Stimulated activated naive B cell treated with anti-CD40 and anti-IgM and Interleukin-4, amounts not matched to agents 10 μg/mL and 1 μg/mL and 100 μg/mL, for 72 hours (primary cell): ENCODE data around the gene TRIM46.

Experiments
- ATAC-seq, 2 donors: fragments of 150-1000 bp; cut with Tn5 transposase; replicated peaks; 2 replicates each; pipeline ENCODE4 v1.10.0; 2021; ENCODE audit warnings: moderate library complexity in 1 of 2
- DNase-seq: peaks from one replicate; pipeline ENCODE4 v3.0.0; 2021
- H3K27ac Mint-ChIP-seq: one replicate; pipeline ENCODE4 v1.8.0; 2022; ENCODE audit warnings: mild to moderate bottlenecking, mixed read lengths
- H3K27me3 Mint-ChIP-seq, 2 donors: one replicate each; pipeline ENCODE4 v1.8.0; 2022; ENCODE audit warnings: mixed read lengths in 2 of 2
- H3K36me3 Mint-ChIP-seq, 2 donors: one replicate each; pipeline ENCODE4 v1.8.0; 2022; ENCODE audit warnings: mixed read lengths in 2 of 2, mild to moderate bottlenecking in 1 of 2
- H3K4me1 Mint-ChIP-seq, 2 donors: one replicate each; pipeline ENCODE4 v1.8.0; 2022; ENCODE audit warnings: mixed read lengths in 2 of 2, mild to moderate bottlenecking in 1 of 2
- H3K4me3 Mint-ChIP-seq, 2 donors: one replicate each; pipeline ENCODE4 v1.8.0; 2022; ENCODE audit warnings: mild to moderate bottlenecking in 2 of 2, mixed read lengths in 2 of 2, moderate library complexity in 1 of 2
- H3K9me3 Mint-ChIP-seq, 2 donors: one replicate each; pipeline ENCODE4 v1.8.0; 2022; ENCODE audit warnings: mixed read lengths in 2 of 2, mild to moderate bottlenecking in 1 of 2

The TRIM46 gene

GRCh38 chr1:155172732-155173477 is 744 bp upstream of the TRIM46 start, which contains the start of gene KRTCAP2:
Gene KRTCAP2, minus strand, starts transcription at chr1:155173304. Its CDS starts 80 bp downstream, at chr1:155173224.
- ATAC-seq (peak; percentile 87 to 88), DNase-seq (peak; percentile 94)
- Mint-ChIP-seq H3K36me3 (peaks cover 20 to 25% of the 10 kb centered on the region in 2 donors), H3K9me3 (no peaks in the 10 kb centered on the region), H3K27me3 (peaks cover 0 to 5% of the 10 kb centered on the region in 2 donors), H3K27ac (peak within 1 kb of the TSS; percentile 98), H3K4me3 (peak within 1 kb of the TSS; percentile 93 to 99), H3K4me1 (peaks cover 37 to 58% of the 10 kb centered on the region in 2 donors)

- DNase-seq = no peak
- peaks cover 34 to 54% of the 10 kb centered on the region in 2 donors for H3K4me1 Mint-ChIP-seq
Observed at GRCh38 chr1:155174324-155175280, 953 bp downstream of the TRIM46 start.

GRCh38 chr1:155175281-155175926 is 1.8 kb downstream of the TRIM46 start:
- Mint-ChIP-seq H3K36me3 (peaks cover 10 to 21% of the 10 kb centered on the region in 2 donors), H3K27me3 (peaks cover 0 to 5% of the 10 kb centered on the region in 2 donors), H3K9me3 (no peaks in the 10 kb centered on the region), H3K27ac (no peak overlapping the region), H3K4me1 (peaks cover 33 to 54% of the 10 kb centered on the region in 2 donors), H3K4me3 (no peak overlapping the region)
- DNase-seq = no peak
- ATAC-seq = no peak

More at GRCh38 chr1:155174324-155175280, 953 bp downstream of the TRIM46 start:
- Mint-ChIP-seq H3K4me3 (peak overlapping the region; percentile 93 to 99), H3K27ac (peak overlapping the region; percentile 66), H3K27me3 (peaks cover 0 to 5% of the 10 kb centered on the region in 2 donors), H3K36me3 (peaks cover 15 to 26% of the 10 kb centered on the region in 2 donors), H3K9me3 (no peaks in the 10 kb centered on the region)
- ATAC-seq = no peak

GRCh38 chr1:155175927-155176371 is 2.3 kb downstream of the TRIM46 start:
- peaks cover 9 to 19% of the 10 kb centered on the region in 2 donors for H3K36me3 Mint-ChIP-seq
- no peak for ATAC-seq
- DNase-seq = no peak
- no peak overlapping the region for H3K27ac Mint-ChIP-seq
- H3K4me3 Mint-ChIP-seq = no peak overlapping the region
- H3K27me3 Mint-ChIP-seq = peaks cover 0 to 5% of the 10 kb centered on the region in 2 donors
- no peaks in the 10 kb centered on the region for H3K9me3 Mint-ChIP-seq
- H3K4me1 Mint-ChIP-seq = peaks cover 33 to 54% of the 10 kb centered on the region in 2 donors

GRCh38 chr1:155176544-155177071 is 3.0 kb downstream of the TRIM46 start:
- ATAC-seq = peak; percentile 49 to 52
- peak; percentile 67 for DNase-seq
- Mint-ChIP-seq H3K27me3 (peaks cover 0 to 5% of the 10 kb centered on the region in 2 donors), H3K36me3 (peaks cover 10 to 19% of the 10 kb centered on the region in 2 donors), H3K4me3 (no peak overlapping the region), H3K9me3 (no peaks in the 10 kb centered on the region), H3K4me1 (peaks cover 33 to 48% of the 10 kb centered on the region in 2 donors), H3K27ac (no peak overlapping the region)

- no peaks in the 10 kb centered on the region for H3K9me3 Mint-ChIP-seq
- peaks cover 29 to 40% of the 10 kb centered on the region in 2 donors for H3K4me1 Mint-ChIP-seq
- H3K4me3 Mint-ChIP-seq = no peak overlapping the region
Observed at GRCh38 chr1:155177192-155177917, 3.7 kb downstream of the TRIM46 start.

GRCh38 chr1:155177918-155178281 is 4.3 kb downstream of the TRIM46 start:
- Mint-ChIP-seq H3K4me3 (no peak overlapping the region), H3K4me1 (peaks cover 27 to 35% of the 10 kb centered on the region in 2 donors), H3K9me3 (no peaks in the 10 kb centered on the region), H3K27me3 (peaks cover 0 to 5% of the 10 kb centered on the region in 2 donors), H3K36me3 (peaks cover 12 to 15% of the 10 kb centered on the region in 2 donors), H3K27ac (no peak overlapping the region)
- DNase-seq (no peak), ATAC-seq (no peak)

More at GRCh38 chr1:155177192-155177917, 3.7 kb downstream of the TRIM46 start:
- Mint-ChIP-seq H3K27ac (no peak overlapping the region), H3K27me3 (peaks cover 0 to 5% of the 10 kb centered on the region in 2 donors), H3K36me3 (peaks cover 12 to 15% of the 10 kb centered on the region in 2 donors)
- no peak for ATAC-seq
- no peak for DNase-seq

GRCh38 chr1:155178441-155179111 is 4.9 kb downstream of the TRIM46 start:
- no peak for ATAC-seq
- no peak overlapping the region for H3K27ac Mint-ChIP-seq
- no peaks in the 10 kb centered on the region for H3K9me3 Mint-ChIP-seq
- peaks cover 25 to 29% of the 10 kb centered on the region in 2 donors for H3K4me1 Mint-ChIP-seq
- H3K36me3 Mint-ChIP-seq = peaks cover 9 to 15% of the 10 kb centered on the region in 2 donors
- H3K27me3 Mint-ChIP-seq = peaks cover 0 to 5% of the 10 kb centered on the region in 2 donors
- DNase-seq = no peak
- H3K4me3 Mint-ChIP-seq = no peak overlapping the region

- DNase-seq (no peak), ATAC-seq (no peak)
- no peak overlapping the region for H3K27ac Mint-ChIP-seq
- peaks cover 11 to 15% of the 10 kb centered on the region in 2 donors for H3K36me3 Mint-ChIP-seq
- H3K4me1 Mint-ChIP-seq = peaks cover 23 to 25% of the 10 kb centered on the region in 2 donors
- H3K27me3 Mint-ChIP-seq = no peaks in the 10 kb centered on the region
- no peaks in the 10 kb centered on the region for H3K9me3 Mint-ChIP-seq
- H3K4me3 Mint-ChIP-seq = no peak overlapping the region
Observed at GRCh38 chr1:155179112-155180031, 5.7 kb downstream of the TRIM46 start.

GRCh38 chr1:155181371-155182051 is 7.9 kb downstream of the TRIM46 start:
- H3K27me3 Mint-ChIP-seq = no peaks in the 10 kb centered on the region

GRCh38 chr1:155182052-155182550 is 8.5 kb downstream of the TRIM46 start:
- H3K9me3 Mint-ChIP-seq = no peaks in the 10 kb centered on the region
- DNase-seq (no peak), ATAC-seq (no peak)
- H3K36me3 Mint-ChIP-seq = peaks cover 11 to 15% of the 10 kb centered on the region in 2 donors
- no peak overlapping the region for H3K27ac Mint-ChIP-seq
- no peaks in the 10 kb centered on the region for H3K27me3 Mint-ChIP-seq
- H3K4me1 Mint-ChIP-seq = peaks cover 25 to 27% of the 10 kb centered on the region in 2 donors
- no peak overlapping the region for H3K4me3 Mint-ChIP-seq

More at GRCh38 chr1:155181371-155182051, 7.9 kb downstream of the TRIM46 start:
- Mint-ChIP-seq H3K4me3 (no peak overlapping the region), H3K9me3 (no peaks in the 10 kb centered on the region), H3K36me3 (peaks cover 11 to 15% of the 10 kb centered on the region in 2 donors), H3K4me1 (peaks cover 31% of the 10 kb centered on the region in 2 donors), H3K27ac (no peak overlapping the region)
- ATAC-seq (no peak), DNase-seq (no peak)
